ENCODE results near the gene HHATL. TPM values are rescaled to one million over a fixed set of nuclear protein-coding genes. Genes with fewer than 3 reads are reported as not detected.

The HHATL gene
- not detected in 2 replicates for total RNA-seq

GRCh38 chr3:42702066-42702951, at the start of gene HHATL:
HHATL (minus strand) TSS chr3:42702798; CDS start chr3:42700826, 1,972 bp downstream.

GRCh38 chr3:42685363-42685881, 17.2 kb downstream of the HHATL start, which contains the start of gene KLHL40:
KLHL40 (plus strand) TSS chr3:42685537; CDS start chr3:42685619, 82 bp downstream.

GRCh38 chr3:42653560-42654330, 48.9 kb downstream of the HHATL start, which contains the start of gene ZBTB47:
ZBTB47 (plus strand) TSS chr3:42653697; CDS start chr3:42658356, 4,659 bp downstream.

Other genes with a start within 250 kb of the HHATL start
- 0.25 TPM in 1 of 2 replicates, not detected in the other for gene VIPR1, start 200.2 kb downstream of the HHATL start, total RNA-seq
- 49.9 and 81.4 TPM in 2 replicates for gene SEC22C, start 120.8 kb downstream of the HHATL start, total RNA-seq
- gene SS18L2, start 111.9 kb downstream of the HHATL start, total RNA-seq, result 17.1 and 20.7 TPM in 2 replicates
- gene NKTR, start 102.1 kb downstream of the HHATL start, total RNA-seq, result 41.6 and 81.3 TPM in 2 replicates
- gene ZBTB47, start 49.1 kb downstream of the HHATL start, total RNA-seq, result 10.5 and 15.3 TPM in 2 replicates
- gene KLHL40, start 17.3 kb downstream of the HHATL start, total RNA-seq, result not detected in 2 replicates
- 0.57 TPM in 1 of 2 replicates, not detected in the other for gene CCDC13, start 70.5 kb upstream of the HHATL start, total RNA-seq
- 79.0 and 99.9 TPM in 2 replicates for gene HIGD1A, start 101.7 kb upstream of the HHATL start, total RNA-seq
- 0.16 and 6.9 TPM in 2 replicates for gene ACKR2, start 106.6 kb upstream of the HHATL start, total RNA-seq
- gene CYP8B1, start 173.1 kb upstream of the HHATL start, total RNA-seq, result not detected in 2 replicates
- 0.81 and 3.3 TPM in 2 replicates for gene ZNF662, start 203.3 kb upstream of the HHATL start, total RNA-seq

Data from bladder microvascular endothelial cell (primary cell).